Neural crest cell (in vitro differentiated cells): ENCODE measurements around the gene FOXRED1. TPM values are rescaled to one million over a fixed set of nuclear protein-coding genes. Genes with fewer than 3 reads are reported as not detected.
"Not testable (repeated sequence)": the region's sequence is repeated elsewhere in the genome, so short reads cannot be mapped to it uniquely, and the experiment has no call there.

Source experiments
- DNase-seq: peaks from one replicate; pipeline ENCODE4 v3.0.0; 2021; ENCODE audit warnings: low read depth, mixed read lengths, low spot score
- H3K27ac Mint-ChIP-seq: one replicate; pipeline ENCODE4 v1.8.0; 2021; ENCODE audit warnings: mild to moderate bottlenecking, mixed read lengths; ENCODE audit not compliant: unreplicated experiment
- H3K27me3 Mint-ChIP-seq: 2 replicates; pipeline ENCODE4 v1.8.0; 2021; ENCODE audit warnings: low read depth, mild to moderate bottlenecking, mixed read lengths
- H3K36me3 Mint-ChIP-seq: 2 replicates; pipeline ENCODE4 v1.8.0; 2021; ENCODE audit warnings: low read depth, mild to moderate bottlenecking, mixed read lengths
- H3K4me1 Mint-ChIP-seq: 2 replicates; pipeline ENCODE4 v1.8.0; 2021; ENCODE audit warnings: mixed read lengths
- H3K4me3 Mint-ChIP-seq: one replicate; pipeline ENCODE4 v1.8.0; 2021; ENCODE audit warnings: mild to moderate bottlenecking, mixed read lengths
- H3K9me3 Mint-ChIP-seq: 2 replicates; pipeline ENCODE4 v1.8.0; 2021; ENCODE audit warnings: mixed read lengths
- CTCF ChIP-seq: fragments of 200-600 bp; sonication (generic); conservative IDR thresholded peaks from 2 replicates; pipeline ENCODE4 v1.5.0; 2021; ENCODE audit warnings: antibody characterized with exemption, mild to moderate bottlenecking
- total RNA-seq: library from RNA; stranded (reverse); gene quantifications from 2 replicates; pipeline ENCODE4 v1.2.1, GENCODE V29; 2021

The FOXRED1 gene
- total RNA-seq, 1 donor from 2014 or later = 55.0 TPM

GRCh38 chr11:126253265-126253664 is 15.7 kb upstream of the FOXRED1 start:
- no peak overlapping the region for H3K27ac Mint-ChIP-seq
- no peaks in the 10 kb centered on the region for H3K4me1 Mint-ChIP-seq
- H3K9me3 Mint-ChIP-seq = no peaks in the 10 kb centered on the region
- H3K36me3 Mint-ChIP-seq = peaks cover 15% of the 10 kb centered on the region
- H3K27me3 Mint-ChIP-seq = no peaks in the 10 kb centered on the region
- no peak overlapping the region for H3K4me3 Mint-ChIP-seq
- TF ChIP-seq CTCF = no peak
- no peak for DNase-seq

- Mint-ChIP-seq H3K36me3 (peaks cover 14% of the 10 kb centered on the region), H3K9me3 (no peaks in the 10 kb centered on the region), H3K27ac (no peak overlapping the region), H3K4me3 (no peak overlapping the region), H3K4me1 (no peaks in the 10 kb centered on the region), H3K27me3 (no peaks in the 10 kb centered on the region)
- DNase-seq = no peak
- TF ChIP-seq CTCF = no peak
Measured at GRCh38 chr11:126254819-126255218, 14.1 kb upstream of the FOXRED1 start.

- not testable (repeated sequence) for H3K27ac Mint-ChIP-seq, H3K4me1 Mint-ChIP-seq, H3K4me3 Mint-ChIP-seq, H3K27me3 Mint-ChIP-seq, DNase-seq, H3K9me3 Mint-ChIP-seq
- peaks cover 16% of the 10 kb centered on the region for H3K36me3 Mint-ChIP-seq
Measured at GRCh38 chr11:126255507-126255906, 13.4 kb upstream of the FOXRED1 start.

GRCh38 chr11:126256216-126256615 is 12.7 kb upstream of the FOXRED1 start:
- H3K27ac Mint-ChIP-seq = no peak overlapping the region
- H3K4me3 Mint-ChIP-seq = no peak overlapping the region
- H3K9me3 Mint-ChIP-seq = no peaks in the 10 kb centered on the region
- no peaks in the 10 kb centered on the region for H3K4me1 Mint-ChIP-seq
- TF ChIP-seq CTCF = no peak
- H3K27me3 Mint-ChIP-seq = no peaks in the 10 kb centered on the region
- H3K36me3 Mint-ChIP-seq = peaks cover 14% of the 10 kb centered on the region
- DNase-seq = no peak

GRCh38 chr11:126257144-126257543 is 11.8 kb upstream of the FOXRED1 start:
- TF ChIP-seq CTCF = no peak
- Mint-ChIP-seq H3K4me1 (no peaks in the 10 kb centered on the region), H3K4me3 (no peak overlapping the region), H3K27me3 (no peaks in the 10 kb centered on the region), H3K9me3 (no peaks in the 10 kb centered on the region), H3K36me3 (peaks cover 12% of the 10 kb centered on the region), H3K27ac (no peak overlapping the region)
- no peak for DNase-seq

GRCh38 chr11:126257764-126258163 is 11.2 kb upstream of the FOXRED1 start:
- peaks cover 11% of the 10 kb centered on the region for H3K36me3 Mint-ChIP-seq
- H3K27me3 Mint-ChIP-seq = no peaks in the 10 kb centered on the region
- H3K4me1 Mint-ChIP-seq = no peaks in the 10 kb centered on the region
- no peak for TF ChIP-seq CTCF
- DNase-seq = no peak
- no peak overlapping the region for H3K4me3 Mint-ChIP-seq
- H3K9me3 Mint-ChIP-seq = no peaks in the 10 kb centered on the region
- H3K27ac Mint-ChIP-seq = no peak overlapping the region
